Endothelial cell of umbilical vein (primary cell): ENCODE results near the gene CTBP2. TPM values are rescaled to one million over a fixed set of nuclear protein-coding genes. Genes with fewer than 3 reads are reported as not detected.

Source experiments
- BruUV-seq: library from RNA; stranded (reverse); fragments of 400-500 nt; replicated peaks from 2 replicates; lab custom pipeline; 2021; lab: Mats Ljungman, UMichigan
- CTCF ChIA-PET: fragments of 300-600, 350-600 bp; sonication (Branson Sonifier 250); formaldehyde crosslinking; loops from one replicate; lab custom pipeline; 2021; ENCODE audit warnings: antibody characterized with exemption, inconsistent platforms; lab: Charles Lee
- POLR2A ChIA-PET: fragments of 300-600, 350-600 bp; sonication (Branson Sonifier 250); formaldehyde crosslinking; loops from one replicate; lab custom pipeline; 2021; ENCODE audit warnings: antibody characterized with exemption, inconsistent platforms; lab: Charles Lee
- DNase-seq: peaks from one replicate; pipeline ENCODE4 v3.0.0-alpha.2; 2011; ENCODE audit warnings: low read depth, low spot score
- FAIRE-seq: peaks from 2 replicates; lab custom pipeline; 2011; peaks lifted over from hg19 to GRCh38; lab: Jason Lieb, UNC
- H2AFZ ChIP-seq: 2 replicates; pipeline ENCODE4 v1.6.0; 2012; ENCODE audit warnings: low read depth, low read length, control low read depth, inconsistent platforms
- H3K27ac ChIP-seq: 2 replicates; pipeline ENCODE4 v1.5.1; 2011; ENCODE audit warnings: low read depth, mild to moderate bottlenecking, control low read depth, low read length, moderate library complexity; ENCODE audit not compliant: insufficient read depth
- H3K27me3 ChIP-seq, 2 experiments: 2 replicates each; pipeline versions ENCODE4 v1.6.0 to v1.6.1; 2011; ENCODE audit warnings: low read length in 2 of 2, mixed read lengths in 1 of 2; ENCODE audit not compliant: control insufficient read depth in 2 of 2, insufficient read depth in 2 of 2
- H3K36me3 ChIP-seq, 2 experiments: 2 replicates in 1 of 2; 3 replicates in 1 of 2; pipeline ENCODE4 v1.5.1; 2011; ENCODE audit warnings: low read length in 2 of 2, mild to moderate bottlenecking in 1 of 2, moderate library complexity in 1 of 2; ENCODE audit not compliant: control insufficient read depth in 2 of 2, insufficient read depth in 2 of 2; ENCODE audit errors: extremely low read depth in 1 of 2
- H3K4me1 ChIP-seq: 3 replicates; pipeline ENCODE4 v1.5.1; 2011; ENCODE audit warnings: mild to moderate bottlenecking, low read length; ENCODE audit not compliant: control insufficient read depth, insufficient read depth; ENCODE audit errors: extremely low read depth
- H3K4me2 ChIP-seq: 2 replicates; pipeline ENCODE4 v1.6.1; 2011; ENCODE audit warnings: low read length, control low read depth, mixed read lengths; ENCODE audit not compliant: insufficient read depth
- H3K4me3 ChIP-seq, 3 experiments: fragments of 200-600 bp in 1 of 3; sonication (generic), shearing (Covaris generic) in 1 of 3; replicated peaks in 1 of 3; 2 replicates each; pipeline ENCODE4 v1.5.1; 2011 to 2016; ENCODE audit warnings: control low read depth in 3 of 3, low read length in 3 of 3, mild to moderate bottlenecking in 2 of 3, inconsistent platforms in 1 of 3, low read depth in 1 of 3, moderate library complexity in 1 of 3; ENCODE audit not compliant: insufficient read depth in 1 of 3
- H3K79me2 ChIP-seq: 2 replicates; pipeline ENCODE4 v1.6.0; 2012; ENCODE audit warnings: low read length, inconsistent platforms; ENCODE audit not compliant: control insufficient read depth, insufficient read depth
- H3K9ac ChIP-seq: replicated peaks from 2 replicates; pipeline ENCODE3; 2011; ENCODE audit warnings: low read length, control low read depth; ENCODE audit not compliant: insufficient read depth; ENCODE audit errors: extremely low read depth
- H3K9me1 ChIP-seq: replicated peaks from 3 replicates; pipeline ENCODE4 v1.6.0; 2011; ENCODE audit warnings: mild to moderate bottlenecking, low read length; ENCODE audit not compliant: control insufficient read depth, insufficient read depth; ENCODE audit errors: extremely low read depth
- H3K9me3 ChIP-seq: replicated peaks from 2 replicates; pipeline ENCODE4 v1.5.1; 2012; ENCODE audit warnings: low read length, inconsistent platforms; ENCODE audit not compliant: control insufficient read depth, insufficient read depth
- H4K20me1 ChIP-seq: replicated peaks from 2 replicates; pipeline ENCODE3; 2011; ENCODE audit warnings: mild to moderate bottlenecking, low read length; ENCODE audit not compliant: control insufficient read depth, insufficient read depth; ENCODE audit errors: extremely low read depth
- EZH2 ChIP-seq: IDR thresholded peaks from 2 replicates; pipeline ENCODE4 v1.6.1; 2012; ENCODE audit warnings: borderline replicate concordance, low read depth, mild to moderate bottlenecking, moderate library complexity, low read length, inconsistent platforms; ENCODE audit not compliant: severe bottlenecking
- FOS ChIP-seq: IDR thresholded peaks from 2 replicates; pipeline ENCODE4 v1.6.1; 2011; ENCODE audit warnings: mild to moderate bottlenecking, low read length, moderate library complexity, borderline replicate concordance; ENCODE audit not compliant: insufficient read depth
- GATA2 ChIP-seq: IDR thresholded peaks from 2 replicates; pipeline ENCODE4 v1.7.0; 2011; ENCODE audit warnings: low read depth, mild to moderate bottlenecking, moderate library complexity, mixed read lengths, low read length; ENCODE audit not compliant: insufficient read length, insufficient read depth
- JUN ChIP-seq: IDR thresholded peaks from 2 replicates; pipeline ENCODE4 v1.6.1; 2011; ENCODE audit warnings: borderline replicate concordance, low read depth; ENCODE audit not compliant: insufficient read length, insufficient read depth
- MYC ChIP-seq: IDR thresholded peaks from one replicate; pipeline ENCODE4 v1.6.1; 2011; ENCODE audit warnings: mild to moderate bottlenecking, low read depth, low read length
- POLR2A ChIP-seq: IDR thresholded peaks from 2 replicates; pipeline ENCODE4 v1.6.1; 2012; ENCODE audit warnings: low read depth, mild to moderate bottlenecking, control low read depth, low read length
- POLR2AphosphoS5 ChIP-seq: IDR thresholded peaks from 2 replicates; pipeline ENCODE4 v1.6.1; 2012; ENCODE audit warnings: low read depth, mild to moderate bottlenecking, control low read depth, low read length, moderate library complexity; ENCODE audit not compliant: insufficient read depth
- dilution Hi-C: fragments of 300-500 bp; cut with MboI; formaldehyde crosslinking; loops from one replicate; pipeline ENCODE4 v1.15.0; 2019; ENCODE audit warnings: low sequenced_read_pairs; ENCODE audit not compliant: extremely low pct_ligation_motif_present
- intact Hi-C: fragments of 100-400 bp; cut with micrococcal nuclease; formaldehyde crosslinking; loops from one replicate; pipeline ENCODE4 v1.10.0; 2022
- polyA plus RNA-seq, 4 experiments: library from polyadenylated mRNA; depleted of rRNA in 3 of 4; stranded (reverse) in 3 of 4; unstranded in 1 of 4; fragments of >200 nt; gene quantifications; 2 replicates each; pipeline versions ENCODE4 v1.2.1 to v1.2.3, GENCODE V29; 2011 to 2012; ENCODE audit warnings: missing spikeins in 1 of 4
- total RNA-seq: library from RNA; stranded (reverse); gene quantifications from 2 replicates; pipeline ENCODE4 v1.2.3, GENCODE V29; 2021
- TF ChIP-seq, protein P1 (sequence below), 2 donors: IDR thresholded peaks; 1 replicate in 1 of 2; 2 replicates in 1 of 2; pipeline ENCODE4 v1.5.1; 2011; ENCODE audit warnings: low read length in 2 of 2, mild to moderate bottlenecking in 2 of 2, moderate library complexity in 2 of 2, control low read depth in 1 of 2, inconsistent platforms in 1 of 2, low read depth in 1 of 2; ENCODE audit not compliant: insufficient read depth in 1 of 2; ENCODE audit errors: extremely low read depth in 1 of 2
- TF ChIP-seq, protein P2 (sequence below): IDR thresholded peaks from 2 replicates; pipeline ENCODE4 v1.6.1; 2011; ENCODE audit not compliant: insufficient read depth, insufficient read length

Gene CTBP2
- total and polyA plus RNA-seq, 2 donors (not counting 3 experiments of a cell fraction or from before 2014, with no cell fraction given), result 118 to 128 TPM

DNA sequence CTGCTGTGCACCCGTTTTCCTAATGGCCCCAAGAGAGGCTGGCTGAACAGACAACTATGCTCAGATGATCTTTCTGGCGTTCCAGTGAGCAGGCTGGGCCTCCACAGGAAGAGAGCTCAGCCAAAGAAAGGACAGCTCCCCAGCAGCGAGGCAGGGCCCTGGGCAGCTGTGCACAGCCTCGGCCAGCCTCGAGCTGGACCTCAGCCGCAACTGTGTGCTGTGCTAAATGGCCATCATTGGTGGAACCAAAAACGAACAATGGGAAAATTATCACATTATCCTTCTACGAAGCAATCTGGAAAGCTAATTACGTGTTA lies 97.5 kb downstream of the CTBP2 start:
- BruUV-seq, result no TSS peak
- ChIA-PET CTCF (interaction anchor here (2.1 to 5.9 kb wide), 2 partner anchors 14 to 70 kb away, joined by 17 to 159 read pairs; no protein-coding TSS in a partner anchor), POLR2A (no interaction called here)
- Histone ChIP-seq H3K4me1 (peaks cover 39% of the 10 kb centered on the region), H4K20me1 (peaks cover 2% of the 10 kb centered on the region), H3K79me2 (peaks cover 82% of the 10 kb centered on the region), H3K9me3 (no peaks in the 10 kb centered on the region), H3K27ac (no peak overlapping the region), H3K4me2 (no peak overlapping the region), H3K27me3 (no peaks in the 10 kb centered on the region), H3K9me1 (no peaks in the 10 kb centered on the region), H3K4me3 (no peak overlapping the region), H2AFZ (no peak overlapping the region), H3K9ac (no peak overlapping the region), H3K36me3 (peaks cover 0 to 8% of the 10 kb centered on the region in 2 experiments)
- FAIRE-seq (no peak), DNase-seq (no peak)
- no peak for TF ChIP-seq FOS
- TF ChIP-seq, protein P1, sequence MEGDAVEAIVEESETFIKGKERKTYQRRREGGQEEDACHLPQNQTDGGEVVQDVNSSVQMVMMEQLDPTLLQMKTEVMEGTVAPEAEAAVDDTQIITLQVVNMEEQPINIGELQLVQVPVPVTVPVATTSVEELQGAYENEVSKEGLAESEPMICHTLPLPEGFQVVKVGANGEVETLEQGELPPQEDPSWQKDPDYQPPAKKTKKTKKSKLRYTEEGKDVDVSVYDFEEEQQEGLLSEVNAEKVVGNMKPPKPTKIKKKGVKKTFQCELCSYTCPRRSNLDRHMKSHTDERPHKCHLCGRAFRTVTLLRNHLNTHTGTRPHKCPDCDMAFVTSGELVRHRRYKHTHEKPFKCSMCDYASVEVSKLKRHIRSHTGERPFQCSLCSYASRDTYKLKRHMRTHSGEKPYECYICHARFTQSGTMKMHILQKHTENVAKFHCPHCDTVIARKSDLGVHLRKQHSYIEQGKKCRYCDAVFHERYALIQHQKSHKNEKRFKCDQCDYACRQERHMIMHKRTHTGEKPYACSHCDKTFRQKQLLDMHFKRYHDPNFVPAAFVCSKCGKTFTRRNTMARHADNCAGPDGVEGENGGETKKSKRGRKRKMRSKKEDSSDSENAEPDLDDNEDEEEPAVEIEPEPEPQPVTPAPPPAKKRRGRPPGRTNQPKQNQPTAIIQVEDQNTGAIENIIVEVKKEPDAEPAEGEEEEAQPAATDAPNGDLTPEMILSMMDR (IDR thresholded peaks at IDR 0.05; ENCODE audit: extremely low read depth in 1 of 2, insufficient read depth in 1 of 2, low read depth in 1 of 2, low read length in 2 of 2), result no peak
- TF ChIP-seq POLR2A, result no peak
- no peak for TF ChIP-seq EZH2
- TF ChIP-seq, protein P2, sequence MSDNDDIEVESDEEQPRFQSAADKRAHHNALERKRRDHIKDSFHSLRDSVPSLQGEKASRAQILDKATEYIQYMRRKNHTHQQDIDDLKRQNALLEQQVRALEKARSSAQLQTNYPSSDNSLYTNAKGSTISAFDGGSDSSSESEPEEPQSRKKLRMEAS, result no peak
- TF ChIP-seq MYC, result no peak
- no peak for TF ChIP-seq GATA2
- no peak for TF ChIP-seq POLR2AphosphoS5
- no peak for TF ChIP-seq JUN
- intact Hi-C loops, result no loop called here
- dilution Hi-C loops, result no loop called here
